ENCODE results near the gene PKNOX2.

- TF ChIP-seq POLR2A (IDR thresholded peaks at IDR 0.05) (no peak), CTCF (IDR thresholded peaks at IDR 0.05) (no peak)
Observed at GRCh38 chr11:125376856-125377255, 212.3 kb downstream of the PKNOX2 start.

Data from lower leg skin (tissue), 3 donors.